Hepatocyte (in vitro differentiated cells): ENCODE data around the gene LRRC3. TPM values are rescaled to one million over a fixed set of nuclear protein-coding genes. Genes with fewer than 3 reads are reported as not detected.

ENCODE experiments used
- DNase-seq: peaks from one replicate; pipeline ENCODE4 v3.0.0-alpha.2; 2016; ENCODE audit warnings: low spot score
- H2AFZ ChIP-seq: fragments of 200-600 bp; sonication (generic); 2 replicates; pipeline ENCODE4 v1.6.0; 2016; ENCODE audit warnings: antibody characterized with exemption, mild to moderate bottlenecking
- H3K27ac ChIP-seq: fragments of 200-600 bp; sonication (generic); 2 replicates; pipeline ENCODE4 v1.5.1; 2016; ENCODE audit warnings: mild to moderate bottlenecking
- H3K27me3 ChIP-seq: fragments of 200-600 bp; sonication (generic); 2 replicates; pipeline ENCODE4 v1.6.1; 2016
- H3K36me3 ChIP-seq: fragments of 200-600 bp; sonication (generic); replicated peaks from 2 replicates; pipeline ENCODE4 v1.5.1; 2016; ENCODE audit warnings: low read depth; ENCODE audit not compliant: insufficient read depth
- H3K4me1 ChIP-seq: fragments of 200-600 bp; sonication (generic); 2 replicates; pipeline ENCODE4 v1.5.1; 2016; ENCODE audit warnings: mild to moderate bottlenecking, moderate library complexity; ENCODE audit not compliant: insufficient read depth
- H3K4me2 ChIP-seq: fragments of 200-600 bp; sonication (generic); 2 replicates; pipeline ENCODE4 v1.6.0; 2016
- H3K4me3 ChIP-seq: fragments of 200-600 bp; sonication (generic); 2 replicates; pipeline ENCODE4 v1.5.1; 2016; ENCODE audit warnings: mild to moderate bottlenecking
- H3K79me2 ChIP-seq: fragments of 200-600 bp; sonication (generic); 2 replicates; pipeline ENCODE4 v1.6.0; 2017; ENCODE audit warnings: mild to moderate bottlenecking
- H3K9me2 ChIP-seq: fragments of 200-600 bp; sonication (generic); replicated peaks from 2 replicates; pipeline ENCODE4 v1.6.0; 2017; ENCODE audit warnings: mild to moderate bottlenecking; ENCODE audit not compliant: insufficient read depth
- H3K9me3 ChIP-seq: fragments of 200-600 bp; sonication (generic); 2 replicates; pipeline ENCODE4 v1.5.1; 2016; ENCODE audit warnings: low read depth, mild to moderate bottlenecking
- H4K20me1 ChIP-seq: fragments of 200-600 bp; sonication (generic); 2 replicates; pipeline ENCODE4 v1.6.0; 2016; ENCODE audit warnings: mild to moderate bottlenecking; ENCODE audit not compliant: insufficient read depth, poor library complexity, severe bottlenecking
- CTCF ChIP-seq: fragments of 200-600 bp; sonication (generic); IDR thresholded peaks from 2 replicates; pipeline ENCODE4 v1.5.1; 2016; ENCODE audit warnings: antibody characterized with exemption, mild to moderate bottlenecking; ENCODE audit not compliant: poor library complexity
- EZH2 ChIP-seq: fragments of 200-600 bp; sonication (generic); IDR thresholded peaks from 2 replicates; pipeline ENCODE4 v1.6.1; 2016; ENCODE audit warnings: antibody characterized with exemption, mild to moderate bottlenecking, borderline replicate concordance
- EZH2phosphoT487 ChIP-seq: fragments of 200-600 bp; sonication (generic); IDR thresholded peaks from one replicate; pipeline ENCODE4 v1.6.1; 2018; ENCODE audit warnings: antibody characterized with exemption, mild to moderate bottlenecking, low read depth, moderate library complexity; ENCODE audit not compliant: unreplicated experiment, severe bottlenecking
- WGBS: methylation state at CpG from one replicate; pipeline ENCODE4 v1.1.6; 2016; ENCODE audit warnings: low lambda C conversion rate; ENCODE audit errors: missing lambda C conversion rate; 5-methylcytosine and 5-hydroxymethylcytosine counted together
- polyA plus RNA-seq: library from polyadenylated mRNA; unstranded; fragments of >200 nt; fragmentation: Nextera tagmentation; extraction: Ambion mirVana; gene quantifications from 2 replicates; pipeline ENCODE4 v1.2.1, GENCODE V29; 2016
- total RNA-seq: library from RNA; depleted of rRNA; stranded (reverse); fragments of >200 nt; gene quantifications from 2 replicates; pipeline ENCODE4 v1.2.3, GENCODE V29; 2014

The LRRC3 gene
- total and polyA plus RNA-seq, 2 experiments from 2014 or later, result 7.2 to 7.3 TPM

GRCh38 chr21:44466351-44466954 lies 11.1 kb downstream of the LRRC3 start:
- H3K9me3 ChIP-seq, result no peaks in the 10 kb centered on the region
- DNase-seq, result no peak
- no peak overlapping the region for H2AFZ ChIP-seq
- H3K79me2 ChIP-seq, result no peaks in the 10 kb centered on the region
- H3K4me3 ChIP-seq, result no peak overlapping the region
- H4K20me1 ChIP-seq, result no peaks in the 10 kb centered on the region
- H3K9me2 ChIP-seq, result no peaks in the 10 kb centered on the region
- 92% methylated on average over 16 of the region's 16 CpGs for WGBS
- H3K36me3 ChIP-seq, result no peaks in the 10 kb centered on the region
- H3K4me2 ChIP-seq, result no peak overlapping the region
- no peak for TF ChIP-seq EZH2
- TF ChIP-seq EZH2phosphoT487, result no peak
- TF ChIP-seq CTCF, result no peak
- no peaks in the 10 kb centered on the region for H3K27me3 ChIP-seq
- H3K4me1 ChIP-seq, result no peaks in the 10 kb centered on the region
- H3K27ac ChIP-seq, result no peak overlapping the region

GRCh38 chr21:44466996-44467858 lies 11.9 kb downstream of the LRRC3 start:
- Histone ChIP-seq H3K27me3 (no peaks in the 10 kb centered on the region), H3K4me3 (no peak overlapping the region), H2AFZ (no peak overlapping the region), H3K9me3 (no peaks in the 10 kb centered on the region), H3K9me2 (no peaks in the 10 kb centered on the region), H3K27ac (no peak overlapping the region), H3K79me2 (no peaks in the 10 kb centered on the region), H3K4me2 (no peak overlapping the region), H3K4me1 (no peaks in the 10 kb centered on the region), H3K36me3 (no peaks in the 10 kb centered on the region), H4K20me1 (no peaks in the 10 kb centered on the region)
- TF ChIP-seq EZH2phosphoT487 (no peak), CTCF (no peak), EZH2 (no peak)
- DNase-seq, result no peak
- 97% methylated on average over 36 of the region's 36 CpGs for WGBS

- Histone ChIP-seq H3K27ac (no peak overlapping the region), H3K9me2 (no peaks in the 10 kb centered on the region), H3K27me3 (no peaks in the 10 kb centered on the region), H3K4me2 (no peak overlapping the region), H4K20me1 (no peaks in the 10 kb centered on the region), H3K4me3 (no peak overlapping the region), H3K79me2 (no peaks in the 10 kb centered on the region), H3K36me3 (no peaks in the 10 kb centered on the region), H3K9me3 (no peaks in the 10 kb centered on the region), H2AFZ (no peak overlapping the region), H3K4me1 (no peaks in the 10 kb centered on the region)
- no peak for DNase-seq
- TF ChIP-seq EZH2phosphoT487 (no peak), CTCF (no peak), EZH2 (no peak)
- 92% methylated on average over 15 of the region's 15 CpGs for WGBS
Observed at GRCh38 chr21:44467859-44468195, 12.5 kb downstream of the LRRC3 start.
